SU-DHL-6 (cell line): ENCODE measurements around the gene LGR4.

Source experiments
- H2AFZ ChIP-seq: fragments of 200-600 bp; sonication (generic); 2 replicates; pipeline ENCODE4 v1.6.1; 2014; ENCODE audit warnings: low read depth, mild to moderate bottlenecking, moderate library complexity, mixed read lengths, antibody characterized with exemption, low read length; ENCODE audit not compliant: severe bottlenecking
- H3F3A ChIP-seq: fragments of 200-600 bp; shearing (Covaris generic); 2 replicates; pipeline ENCODE4 v1.6.0; 2016; ENCODE audit warnings: antibody characterized with exemption, mild to moderate bottlenecking; ENCODE audit not compliant: insufficient read depth
- H3K27ac ChIP-seq: fragments of 200-600 bp; sonication (generic); 2 replicates; pipeline ENCODE4 v1.5.1; 2016; ENCODE audit warnings: low read depth, mild to moderate bottlenecking, low read length, moderate library complexity, mixed read lengths
- H3K27me3 ChIP-seq: fragments of 200-600 bp; sonication (generic), shearing (Covaris generic); 2 replicates; pipeline ENCODE4 v1.6.0; 2014; ENCODE audit warnings: mild to moderate bottlenecking, low read length
- H3K36me3 ChIP-seq: fragments of 200-600 bp; sonication (generic); 2 replicates; pipeline ENCODE4 v1.6.1; 2014; ENCODE audit warnings: mild to moderate bottlenecking, low read length, mixed read lengths
- H3K4me2 ChIP-seq: fragments of 300-600, 200-600 bp; shearing (Covaris generic), sonication (generic); 2 replicates; pipeline ENCODE4 v1.6.0; 2014; ENCODE audit warnings: low read length, low read depth, mild to moderate bottlenecking; ENCODE audit not compliant: poor library complexity, severe bottlenecking
- H3K4me3 ChIP-seq: fragments of 200-600 bp; sonication (generic); 2 replicates; pipeline ENCODE4 v1.5.1; 2014; ENCODE audit warnings: antibody characterized with exemption, low read length, mild to moderate bottlenecking, mixed read lengths; ENCODE audit not compliant: insufficient read depth, poor library complexity, severe bottlenecking
- H3K79me2 ChIP-seq: fragments of 200-600 bp; sonication (generic); 2 replicates; pipeline ENCODE4 v1.6.1; 2014; ENCODE audit warnings: mild to moderate bottlenecking, low read length, moderate library complexity; ENCODE audit not compliant: insufficient read depth
- H3K9ac ChIP-seq: fragments of 200-600 bp; sonication (generic); 2 replicates; pipeline ENCODE4 v1.7.0; 2014; ENCODE audit warnings: mild to moderate bottlenecking, low read length
- H3K9me2 ChIP-seq: fragments of 200-600 bp; sonication (generic); replicated peaks from 2 replicates; pipeline ENCODE4 v1.6.1; 2014; ENCODE audit warnings: low read length; ENCODE audit not compliant: insufficient read depth
- H3K9me3 ChIP-seq: fragments of 200-600 bp; sonication (generic); 2 replicates; pipeline ENCODE4 v1.6.1; 2014; ENCODE audit warnings: low read length, mixed read lengths; ENCODE audit not compliant: insufficient read depth
- H4K20me1 ChIP-seq: fragments of 200-600 bp; sonication (generic); 2 replicates; pipeline ENCODE4 v1.6.1; 2014; ENCODE audit warnings: low read depth, mild to moderate bottlenecking, antibody characterized with exemption, low read length, moderate library complexity, mixed read lengths
- CTCF ChIP-seq: fragments of 200-600 bp; sonication (generic); IDR thresholded peaks from one replicate; pipeline ENCODE4 v1.5.1; 2017; ENCODE audit warnings: antibody characterized with exemption, mild to moderate bottlenecking, low read length, moderate library complexity; ENCODE audit not compliant: insufficient read depth, poor library complexity, severe bottlenecking
- EZH2phosphoT487 ChIP-seq: fragments of 200-600 bp; sonication (generic), shearing (Covaris generic); conservative IDR thresholded peaks from 2 replicates; pipeline ENCODE4 v1.6.1; 2018; ENCODE audit warnings: mild to moderate bottlenecking, antibody characterized with exemption, low read length, moderate library complexity, mixed read lengths

Gene LGR4

GRCh38 chr11:27379449-27379848 lies 93.1 kb downstream of the LGR4 start:
- H3F3A ChIP-seq = no peaks in the 10 kb centered on the region
- H4K20me1 ChIP-seq = no peaks in the 10 kb centered on the region
- no peaks in the 10 kb centered on the region for H3K27me3 ChIP-seq
- no peak overlapping the region for H3K27ac ChIP-seq
- no peak overlapping the region for H2AFZ ChIP-seq
- no peak overlapping the region for H3K4me3 ChIP-seq
- H3K9me2 ChIP-seq = no peaks in the 10 kb centered on the region
- TF ChIP-seq EZH2phosphoT487 (no peak), CTCF (no peak)
- H3K9me3 ChIP-seq = no peaks in the 10 kb centered on the region
- no peak overlapping the region for H3K9ac ChIP-seq
- H3K4me2 ChIP-seq = no peak overlapping the region
- no peaks in the 10 kb centered on the region for H3K79me2 ChIP-seq
- H3K36me3 ChIP-seq = no peaks in the 10 kb centered on the region

- no peak for TF ChIP-seq EZH2phosphoT487
- TF ChIP-seq CTCF = no peak
- Histone ChIP-seq H3K36me3 (no peaks in the 10 kb centered on the region), H3K9me3 (no peaks in the 10 kb centered on the region)
Observed at GRCh38 chr11:27375370-27375769, 97.2 kb downstream of the LGR4 start.

GRCh38 chr11:27373856-27374602 lies 98.6 kb downstream of the LGR4 start:
- no peaks in the 10 kb centered on the region for H3K36me3 ChIP-seq
- no peak overlapping the region for H3K4me3 ChIP-seq
- H3K9me2 ChIP-seq = no peaks in the 10 kb centered on the region
- H3K9ac ChIP-seq = no peak overlapping the region
- no peaks in the 10 kb centered on the region for H3K79me2 ChIP-seq
- H3K27ac ChIP-seq = no peak overlapping the region
- no peak overlapping the region for H2AFZ ChIP-seq
- no peaks in the 10 kb centered on the region for H3K27me3 ChIP-seq
- H4K20me1 ChIP-seq = no peaks in the 10 kb centered on the region
- H3K4me2 ChIP-seq = no peak overlapping the region
- no peaks in the 10 kb centered on the region for H3K9me3 ChIP-seq
- TF ChIP-seq EZH2phosphoT487 = no peak
- no peak for TF ChIP-seq CTCF
- no peaks in the 10 kb centered on the region for H3F3A ChIP-seq

More at GRCh38 chr11:27375370-27375769, 97.2 kb downstream of the LGR4 start:
- Histone ChIP-seq H3K9ac (no peak overlapping the region), H3K4me2 (no peak overlapping the region), H3K79me2 (no peaks in the 10 kb centered on the region), H3K9me2 (no peaks in the 10 kb centered on the region), H3K4me3 (no peak overlapping the region), H3F3A (no peaks in the 10 kb centered on the region), H3K27me3 (no peaks in the 10 kb centered on the region), H2AFZ (no peak overlapping the region), H3K27ac (no peak overlapping the region), H4K20me1 (no peaks in the 10 kb centered on the region)
